SK-N-SH (cell line): ENCODE results near the gene PNRC2. TPM values are rescaled to one million over a fixed set of nuclear protein-coding genes. Genes with fewer than 3 reads are reported as not detected.
A peak's percentile ranks its signal among the peaks of the same experiment; 100 is the strongest.

Experiments
- CTCF ChIA-PET: fragments of 300-600, 350-600 bp; formaldehyde crosslinking; extraction: SDS; loops from one replicate; lab custom pipeline; 2021; lab: Yijun Ruan, JAX
- POLR2A ChIA-PET: fragments of 350-600 bp; sonication (Branson Sonifier 250); formaldehyde crosslinking; extraction: SDS; loops from one replicate; lab custom pipeline; 2020; ENCODE audit warnings: antibody characterized with exemption, inconsistent platforms; lab: Yijun Ruan, JAX
- DNase-seq: peaks from one replicate; pipeline ENCODE4 v3.0.0; 2012
- H2AFZ ChIP-seq: fragments of 200-600 bp; sonication (generic); 2 replicates; pipeline ENCODE4 v1.8.1; 2016; ENCODE audit warnings: antibody characterized with exemption, mild to moderate bottlenecking, low read depth
- H3F3A ChIP-seq: fragments of 200-600 bp; sonication (generic); replicated peaks from 2 replicates; pipeline ENCODE3; 2016; ENCODE audit warnings: antibody characterized with exemption, mild to moderate bottlenecking; ENCODE audit not compliant: insufficient read depth
- H3K27ac ChIP-seq, 2 experiments: fragments of 200-500 bp in 1 of 2; fragments of 200-600 bp in 1 of 2; sonication (Bioruptor generic) in 1 of 2; sonication (generic), shearing (Covaris generic) in 1 of 2; 2 replicates each; pipeline versions ENCODE4 v1.5.1 to v1.6.1; 2014 to 2016; ENCODE audit warnings: low read depth in 2 of 2, inconsistent platforms in 1 of 2, low read length in 1 of 2, mild to moderate bottlenecking in 1 of 2, mixed read lengths in 1 of 2
- H3K27me3 ChIP-seq: fragments of 200-600 bp; sonication (generic), shearing (Covaris generic); 2 replicates; pipeline ENCODE4 v1.6.1; 2016; ENCODE audit warnings: mixed run types; ENCODE audit not compliant: insufficient read depth
- H3K36me3 ChIP-seq, 2 experiments: fragments of 200-500 bp in 1 of 2; fragments of 200-600 bp in 1 of 2; sonication (Bioruptor generic) in 1 of 2; sonication (generic) in 1 of 2; replicated peaks in 1 of 2; 2 replicates each; pipeline versions ENCODE3 to v1.5.1; 2014 to 2016; ENCODE audit warnings: low read length in 1 of 2, mild to moderate bottlenecking in 1 of 2; ENCODE audit not compliant: insufficient read depth in 2 of 2, control insufficient read depth in 1 of 2
- H3K4me1 ChIP-seq, 2 experiments: fragments of 200-500 bp in 1 of 2; fragments of 200-600 bp in 1 of 2; sonication (Bioruptor generic) in 1 of 2; sonication (generic), shearing (Covaris generic) in 1 of 2; 2 replicates each; pipeline versions ENCODE4 v1.5.1 to v1.6.1; 2014 to 2016; ENCODE audit warnings: low read depth in 1 of 2, low read length in 1 of 2, mixed run types in 1 of 2; ENCODE audit not compliant: insufficient read depth in 2 of 2, control insufficient read depth in 1 of 2
- H3K4me2 ChIP-seq: fragments of 200-600 bp; sonication (generic), shearing (Covaris generic); 2 replicates; pipeline ENCODE4 v1.6.1; 2017; ENCODE audit warnings: mixed run types
- H3K4me3 ChIP-seq, 2 experiments: fragments of 200-500 bp in 1 of 2; fragments of 200-600 bp in 1 of 2; sonication (Bioruptor generic) in 1 of 2; sonication (generic), shearing (Covaris generic) in 1 of 2; 2 replicates each; pipeline versions ENCODE4 v1.5.1 to v1.8.1; 2014 to 2016; ENCODE audit warnings: low read depth in 2 of 2, inconsistent platforms in 1 of 2, low read length in 1 of 2, mild to moderate bottlenecking in 1 of 2, mixed read lengths in 1 of 2, moderate library complexity in 1 of 2
- H3K79me2 ChIP-seq: fragments of 200-600 bp; sonication (generic); 2 replicates; pipeline ENCODE4 v1.8.1; 2017; ENCODE audit warnings: mild to moderate bottlenecking; ENCODE audit not compliant: insufficient read depth
- H3K9ac ChIP-seq: fragments of 200-600 bp; sonication (generic); 2 replicates; pipeline ENCODE4 v1.6.1; 2017; ENCODE audit warnings: mixed run types
- H3K9me2 ChIP-seq: fragments of 200-600 bp; sonication (generic); 2 replicates; pipeline ENCODE4 v1.6.1; 2017; ENCODE audit warnings: mixed run types
- H3K9me3 ChIP-seq: fragments of 200-600 bp; sonication (generic); 2 replicates; pipeline ENCODE4 v1.6.1; 2017; ENCODE audit warnings: mixed run types, mild to moderate bottlenecking, moderate library complexity
- H4K20me1 ChIP-seq: fragments of 200-600 bp; sonication (generic); 2 replicates; pipeline ENCODE4 v1.6.1; 2017; ENCODE audit warnings: mild to moderate bottlenecking, mixed run types; ENCODE audit not compliant: insufficient read depth
- ELF1 ChIP-seq: IDR thresholded peaks from 2 replicates; pipeline ENCODE4 v1.4.0; 2012
- GATA2 ChIP-seq: sonication (generic); formaldehyde crosslinking; IDR thresholded peaks from 2 replicates; pipeline ENCODE4 v1.5.0; 2020; ENCODE audit warnings: mild to moderate bottlenecking, missing genetic modification reagents
- JUND ChIP-seq: IDR thresholded peaks from 2 replicates; pipeline ENCODE4 v1.4.0; 2012
- NFIC ChIP-seq: IDR thresholded peaks from 2 replicates; pipeline ENCODE4 v1.4.0; 2012; ENCODE audit warnings: borderline replicate concordance
- PBX3 ChIP-seq: IDR thresholded peaks from 2 replicates; pipeline ENCODE4; 2012
- POLR2AphosphoS5 ChIP-seq: IDR thresholded peaks from 2 replicates; pipeline ENCODE4 v1.6.1; 2012; ENCODE audit warnings: low read depth, low read length
- RFX5 ChIP-seq: IDR thresholded peaks from 2 replicates; pipeline ENCODE4 v1.6.1; 2012; ENCODE audit warnings: mild to moderate bottlenecking, improper control_type of control experiment, low read length
- WGBS: methylation state at CpG from one replicate; pipeline ENCODE4 v1.1.6; 2017; ENCODE audit warnings: low lambda C conversion rate; 5-methylcytosine and 5-hydroxymethylcytosine counted together
- polyA plus RNA-seq, 3 experiments: library from polyadenylated mRNA; depleted of rRNA; stranded (reverse); fragments of >200 nt; gene quantifications; 2 replicates each; pipeline ENCODE4 v1.2.3, GENCODE V29; 2012
- TF ChIP-seq, protein P1 (sequence below): IDR thresholded peaks from 2 replicates; pipeline ENCODE4 v1.4.0; 2012; ENCODE audit warnings: low read depth, borderline replicate concordance

The PNRC2 gene
- polyA plus RNA-seq, 1 of the 3 experiments (the other 2 are of a cell fraction) = 43.8 TPM

DNA sequence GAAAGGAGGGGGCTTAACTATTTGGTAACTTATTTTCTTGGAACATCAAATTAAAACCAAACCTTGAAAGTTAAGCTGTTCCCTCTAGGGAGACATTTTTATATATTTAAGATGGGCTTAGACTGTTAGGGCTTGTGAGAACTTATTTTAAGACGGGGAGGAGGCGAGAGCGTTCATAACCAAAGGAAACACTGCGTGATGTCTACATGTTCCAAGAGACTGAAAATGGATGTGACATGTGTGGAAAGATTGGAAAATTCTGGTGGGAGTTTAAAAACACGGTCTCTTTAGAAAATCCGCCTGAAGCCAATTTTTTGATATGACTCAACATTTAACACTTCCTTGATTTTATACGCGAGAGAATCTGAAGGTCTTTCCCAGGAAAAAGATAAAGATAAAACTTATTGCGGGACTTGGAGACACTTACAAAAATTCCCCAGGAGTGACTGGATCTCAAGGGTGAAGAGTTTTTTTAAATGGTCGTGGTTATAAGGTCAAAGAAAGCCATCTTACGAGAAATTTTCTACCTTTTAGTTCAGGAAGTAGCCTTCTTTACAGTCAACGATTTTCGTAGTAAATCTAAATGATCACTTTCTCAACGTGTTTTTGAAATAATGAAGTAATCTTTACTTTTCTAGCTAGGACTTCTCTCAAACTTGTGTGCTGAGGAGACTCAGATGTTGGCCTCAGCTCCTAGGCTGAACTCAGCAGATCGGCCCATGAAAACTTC, 828 bp downstream of the PNRC2 start:
- POLR2A ChIA-PET = interaction anchor here (0.9 to 1.2 kb wide), 4 partner anchors 13 to 55 kb away, joined by 3 to 4 read pairs (median 4); no protein-coding TSS in a partner anchor

GRCh38 chr1:23963617-23964234, 4.1 kb downstream of the PNRC2 start:
- Histone ChIP-seq H3K36me3 (peaks cover 70 to 71% of the 10 kb centered on the region in 2 experiments), H3F3A (peaks cover 72% of the 10 kb centered on the region), H3K4me3 (no peak overlapping the region), H4K20me1 (peaks cover 19% of the 10 kb centered on the region), H3K27me3 (no peaks in the 10 kb centered on the region), H2AFZ (no peak overlapping the region), H3K27ac (peak overlapping the region; percentile 53 to 59; a peak in 3 of 4 replicates), H3K4me2 (no peak overlapping the region), H3K4me1 (peaks cover 0 to 5% of the 10 kb centered on the region in 2 experiments; a peak in 2 of 4 replicates), H3K79me2 (peaks cover 84% of the 10 kb centered on the region), H3K9ac (no peak overlapping the region), H3K9me2 (no peaks in the 10 kb centered on the region), H3K9me3 (no peaks in the 10 kb centered on the region)
- ChIA-PET POLR2A (interaction anchor here (0.9 kb wide), 1 partner anchor 33 kb away, joined by 3 read pairs; no protein-coding TSS in a partner anchor), CTCF (interaction anchor here (1.3 to 1.6 kb wide), 2 partner anchors 47 to 190 kb away, joined by 4 read pairs; no protein-coding TSS in a partner anchor)
- DNase-seq = no peak
- no peak for TF ChIP-seq NFIC
- TF ChIP-seq PBX3 = 0 out of 2 replicates have a peak, but pooled peaks have one; percentile 6
- no peak for TF ChIP-seq RFX5
- TF ChIP-seq POLR2AphosphoS5 = peak; percentile 67
- WGBS = 52% methylated on average over 1 of the region's 1 CpG

More for the DNA sequence above, 828 bp downstream of the PNRC2 start:
- Histone ChIP-seq H3K27ac (peak overlapping the region; percentile 98 to 99), H3F3A (peaks cover 51% of the 10 kb centered on the region), H3K9me2 (no peaks in the 10 kb centered on the region), H3K27me3 (no peaks in the 10 kb centered on the region), H3K9ac (peak overlapping the region; percentile 95), H4K20me1 (peaks cover 19% of the 10 kb centered on the region), H3K79me2 (peaks cover 53% of the 10 kb centered on the region), H3K4me3 (peak overlapping the region; percentile 84 to 90), H3K4me2 (peak overlapping the region; percentile 87), H3K4me1 (peaks cover 8 to 9% of the 10 kb centered on the region in 2 experiments; a peak in 3 of 4 replicates), H2AFZ (no peak overlapping the region), H3K9me3 (no peaks in the 10 kb centered on the region), H3K36me3 (peaks cover 38 to 40% of the 10 kb centered on the region in 2 experiments)
- CTCF ChIA-PET = interaction anchor here (1.0 to 1.4 kb wide), 2 partner anchors 15 to 241 kb away, joined by 3 read pairs; no protein-coding TSS in a partner anchor
- WGBS = 2% methylated on average over 15 of the region's 15 CpGs
- TF ChIP-seq ELF1 (no peak), GATA2 (CRISPR knock-in tag) (no peak)
- DNase-seq = no peak

DNA sequence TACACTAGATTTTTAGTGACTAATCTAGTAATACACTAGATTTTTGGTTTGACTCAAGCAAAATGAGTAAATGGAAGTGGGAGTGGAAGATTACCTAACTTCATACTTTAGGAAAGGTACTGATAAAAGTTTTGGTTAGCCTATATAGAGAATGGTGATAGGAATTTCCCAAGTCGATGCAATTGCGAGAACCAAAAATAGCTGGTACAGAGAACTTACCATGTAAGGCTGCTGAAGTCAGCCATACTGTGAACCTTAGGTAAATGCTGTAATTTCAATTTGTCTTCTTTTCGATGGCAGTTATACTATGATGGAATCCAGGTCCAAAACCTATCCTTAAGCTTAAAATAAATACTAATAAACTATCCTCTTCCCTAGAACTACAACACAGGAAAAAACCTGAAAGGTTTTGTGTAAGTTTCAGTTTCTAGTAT, 4.6 kb downstream of the PNRC2 start:
- no peaks in the 10 kb centered on the region for H3K9me3 ChIP-seq
- TF ChIP-seq JUND (0 out of 2 replicates have a peak, but pooled peaks have one; percentile 2), ELF1 (no peak)
- TF ChIP-seq, protein P1, sequence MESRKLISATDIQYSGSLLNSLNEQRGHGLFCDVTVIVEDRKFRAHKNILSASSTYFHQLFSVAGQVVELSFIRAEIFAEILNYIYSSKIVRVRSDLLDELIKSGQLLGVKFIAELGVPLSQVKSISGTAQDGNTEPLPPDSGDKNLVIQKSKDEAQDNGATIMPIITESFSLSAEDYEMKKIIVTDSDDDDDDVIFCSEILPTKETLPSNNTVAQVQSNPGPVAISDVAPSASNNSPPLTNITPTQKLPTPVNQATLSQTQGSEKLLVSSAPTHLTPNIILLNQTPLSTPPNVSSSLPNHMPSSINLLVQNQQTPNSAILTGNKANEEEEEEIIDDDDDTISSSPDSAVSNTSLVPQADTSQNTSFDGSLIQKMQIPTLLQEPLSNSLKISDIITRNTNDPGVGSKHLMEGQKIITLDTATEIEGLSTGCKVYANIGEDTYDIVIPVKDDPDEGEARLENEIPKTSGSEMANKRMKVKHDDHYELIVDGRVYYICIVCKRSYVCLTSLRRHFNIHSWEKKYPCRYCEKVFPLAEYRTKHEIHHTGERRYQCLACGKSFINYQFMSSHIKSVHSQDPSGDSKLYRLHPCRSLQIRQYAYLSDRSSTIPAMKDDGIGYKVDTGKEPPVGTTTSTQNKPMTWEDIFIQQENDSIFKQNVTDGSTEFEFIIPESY = 0 out of 2 replicates have a peak, but pooled peaks have one; percentile 23
- H3K9ac ChIP-seq = no peak overlapping the region
- no peak overlapping the region for H3K4me2 ChIP-seq
- peaks cover 0 to 5% of the 10 kb centered on the region in 2 experiments; a peak in 2 of 4 replicates for H3K4me1 ChIP-seq
- H3K36me3 ChIP-seq = peaks cover 72 to 76% of the 10 kb centered on the region in 2 experiments
- peaks cover 90% of the 10 kb centered on the region for H3K79me2 ChIP-seq
- WGBS = 84% methylated on average over 3 of the region's 3 CpGs
- no peak overlapping the region for H2AFZ ChIP-seq
- no peaks in the 10 kb centered on the region for H3K27me3 ChIP-seq
- H3F3A ChIP-seq = peaks cover 71% of the 10 kb centered on the region
- H3K9me2 ChIP-seq = no peaks in the 10 kb centered on the region
- POLR2A ChIA-PET = no interaction called here
- CTCF ChIA-PET = interaction anchor here (1.3 to 1.6 kb wide), 2 partner anchors 47 to 190 kb away, joined by 4 read pairs; no protein-coding TSS in a partner anchor
- H3K27ac ChIP-seq = peak overlapping the region; percentile 53 to 59
- no peak for DNase-seq
- H3K4me3 ChIP-seq = no peak overlapping the region
- peaks cover 19% of the 10 kb centered on the region for H4K20me1 ChIP-seq
